Esophagus squamous epithelium (tissue), 5 donors: ENCODE data around the gene DNAAF5. TPM values are rescaled to one million over a fixed set of nuclear protein-coding genes. Genes with fewer than 3 reads are reported as not detected.
A peak's percentile ranks its signal among the peaks of the same experiment; 100 is the strongest.

Experiments used
- DNase-seq: peaks from one replicate; lab custom pipeline; 2025; lab: John Stamatoyannopoulos, UW
- H3K27ac ChIP-seq, 4 donors: fragments of 200-600 bp; sonication (generic); one replicate each; pipeline ENCODE4 v1.5.1; 2016 to 2019; ENCODE audit warnings: mild to moderate bottlenecking in 1 of 4
- H3K27me3 ChIP-seq, 4 donors: fragments of 200-600 bp; sonication (generic); 1 replicate in 3 of 4; 2 replicates in 1 of 4; pipeline versions ENCODE4 v1.5.1 to v1.6.0; 2017 to 2021; ENCODE audit warnings: antibody characterized with exemption in 1 of 4
- H3K36me3 ChIP-seq, 3 donors: fragments of 200-600 bp; sonication (generic); one replicate each; pipeline ENCODE4 v1.5.1; 2016 to 2019
- H3K4me1 ChIP-seq, 3 donors: fragments of 200-600 bp; sonication (generic); one replicate each; pipeline ENCODE4 v1.5.1; 2017 to 2019
- H3K4me3 ChIP-seq, 4 donors: fragments of 200-600 bp; sonication (generic); 1 replicate in 3 of 4; 2 replicates in 1 of 4; pipeline ENCODE4 v1.5.1; 2016 to 2019; ENCODE audit warnings: mild to moderate bottlenecking in 2 of 4, moderate library complexity in 1 of 4
- H3K9me3 ChIP-seq, 3 donors: fragments of 200-600 bp; sonication (generic); one replicate each; pipeline ENCODE4 v1.5.1; 2016 to 2019
- POLR2A ChIP-seq, 4 donors: fragments of 450-650 bp; IDR thresholded peaks; one replicate each; pipeline ENCODE4 v1.6.1; 2017; ENCODE audit warnings: antibody characterized with exemption in 4 of 4, mild to moderate bottlenecking in 4 of 4, moderate library complexity in 3 of 4
- whole genome bisulfite sequencing, 2 donors: methylation state at CpG; one replicate each; pipeline ENCODE4 v1.1.5; 2018; 5-methylcytosine and 5-hydroxymethylcytosine counted together
- intact Hi-C: fragments of 100-400 bp; cut with DNase I; formaldehyde crosslinking; loops from one replicate; pipeline ENCODE4 v1.15.0; 2022
- total RNA-seq, 4 donors: library from RNA; depleted of rRNA; stranded (reverse); fragments of >200 nt; gene quantifications; one replicate each; pipeline ENCODE4 v1.1.0, GENCODE V29; 2016
- TF ChIP-seq, protein P1 (sequence below), 6 experiments: fragments of 450-650 bp in 4 of 6; fragments of 200-600 bp in 2 of 6; sonication (generic) in 2 of 6; IDR thresholded peaks; one replicate each; pipeline ENCODE4 v1.5.1; 2016 to 2019; ENCODE audit warnings: antibody characterized with exemption in 6 of 6, mild to moderate bottlenecking in 4 of 6, moderate library complexity in 4 of 6
- donor health status: DM: yes; HTN: yes; CAD: no.

The DNAAF5 gene
- total RNA-seq, 4 donors from 2014 or later: 23.7 to 30.1 (median 28.2) TPM

DNA sequence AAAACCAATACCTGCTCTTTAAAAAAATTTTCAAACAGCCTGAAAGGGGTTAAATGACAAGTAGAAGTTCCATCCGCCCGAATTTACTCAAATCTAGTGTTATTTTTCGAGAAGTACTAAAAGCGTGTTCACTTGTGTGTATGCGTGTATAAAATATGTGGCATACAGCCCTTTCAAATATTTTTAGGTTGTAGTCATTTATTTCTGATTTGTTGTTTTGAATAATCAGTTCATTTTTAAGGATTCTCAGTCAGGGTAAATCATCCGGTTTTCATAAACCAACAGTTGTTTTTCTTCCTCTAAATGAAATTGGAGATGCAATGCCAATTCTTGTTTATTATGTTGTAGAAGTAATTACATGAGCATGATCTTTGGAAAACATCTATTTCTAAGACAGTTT, 98.9 kb downstream of the DNAAF5 start:
- Histone ChIP-seq H3K4me1 (peaks cover 18 to 89% (median 50%) of the 10 kb centered on the region in 3 donors), H3K27me3 (no peaks in the 10 kb centered on the region), H3K9me3 (no peaks in the 10 kb centered on the region), H3K36me3 (peaks cover 0 to 35% (median 0%) of the 10 kb centered on the region in 3 donors), H3K4me3 (no peak overlapping the region), H3K27ac (peak overlapping the region; percentile 15 to 80 (median 76))
- intact Hi-C loops: no loop called here
- 61 to 63% methylated on average over 6 of the region's 6 CpGs for WGBS, 2 donors
- TF ChIP-seq, protein P1, sequence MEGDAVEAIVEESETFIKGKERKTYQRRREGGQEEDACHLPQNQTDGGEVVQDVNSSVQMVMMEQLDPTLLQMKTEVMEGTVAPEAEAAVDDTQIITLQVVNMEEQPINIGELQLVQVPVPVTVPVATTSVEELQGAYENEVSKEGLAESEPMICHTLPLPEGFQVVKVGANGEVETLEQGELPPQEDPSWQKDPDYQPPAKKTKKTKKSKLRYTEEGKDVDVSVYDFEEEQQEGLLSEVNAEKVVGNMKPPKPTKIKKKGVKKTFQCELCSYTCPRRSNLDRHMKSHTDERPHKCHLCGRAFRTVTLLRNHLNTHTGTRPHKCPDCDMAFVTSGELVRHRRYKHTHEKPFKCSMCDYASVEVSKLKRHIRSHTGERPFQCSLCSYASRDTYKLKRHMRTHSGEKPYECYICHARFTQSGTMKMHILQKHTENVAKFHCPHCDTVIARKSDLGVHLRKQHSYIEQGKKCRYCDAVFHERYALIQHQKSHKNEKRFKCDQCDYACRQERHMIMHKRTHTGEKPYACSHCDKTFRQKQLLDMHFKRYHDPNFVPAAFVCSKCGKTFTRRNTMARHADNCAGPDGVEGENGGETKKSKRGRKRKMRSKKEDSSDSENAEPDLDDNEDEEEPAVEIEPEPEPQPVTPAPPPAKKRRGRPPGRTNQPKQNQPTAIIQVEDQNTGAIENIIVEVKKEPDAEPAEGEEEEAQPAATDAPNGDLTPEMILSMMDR (IDR thresholded peaks at IDR 0.05): no peak
- TF ChIP-seq POLR2A (IDR thresholded peaks at IDR 0.05): no peak
- no peak for DNase-seq

DNA sequence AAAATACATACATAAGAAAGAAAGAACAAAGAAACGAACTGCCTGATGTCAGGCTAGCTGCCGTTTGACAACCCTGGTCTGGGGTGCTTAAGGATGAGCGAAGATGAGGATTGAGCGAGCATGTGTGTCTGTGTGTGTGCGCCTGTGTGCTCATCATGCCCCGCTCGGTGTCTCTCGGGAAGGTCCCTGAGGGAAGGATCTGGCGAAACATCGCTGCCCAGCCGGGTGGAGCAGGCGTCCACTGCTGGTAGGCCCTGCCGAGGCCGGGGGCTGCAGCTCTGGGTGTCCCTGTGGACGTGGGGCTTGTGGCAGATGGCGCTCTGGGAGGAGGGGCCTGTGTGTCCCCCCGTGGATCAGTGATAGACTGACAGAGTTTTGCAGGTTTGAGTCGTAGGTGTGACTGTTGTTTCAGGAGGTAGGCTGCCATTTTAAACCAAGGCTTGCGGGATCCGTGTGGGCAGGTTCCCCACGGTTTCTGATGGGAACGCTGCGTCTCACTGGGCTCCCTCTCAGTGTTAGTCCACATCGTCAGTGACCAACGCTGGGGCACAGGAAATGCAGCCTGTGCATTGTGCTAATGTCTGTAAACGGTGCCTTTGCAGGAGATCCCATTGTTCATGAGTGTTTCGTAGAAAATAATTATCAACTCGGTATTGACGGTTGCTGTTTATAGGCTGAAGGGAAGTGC, 99.9 kb downstream of the DNAAF5 start:
- Histone ChIP-seq H3K4me3 (no peak overlapping the region), H3K9me3 (no peaks in the 10 kb centered on the region), H3K27ac (peak overlapping the region; percentile 36 to 79 (median 74)), H3K27me3 (no peaks in the 10 kb centered on the region), H3K4me1 (peaks cover 28 to 89% (median 57%) of the 10 kb centered on the region in 3 donors), H3K36me3 (peaks cover 0 to 35% (median 0%) of the 10 kb centered on the region in 3 donors)
- no peak for TF ChIP-seq POLR2A (IDR thresholded peaks at IDR 0.05)
- TF ChIP-seq, protein P1 (IDR thresholded peaks at IDR 0.05): no peak
- no peak for DNase-seq
- WGBS, 2 donors: 72 to 80% methylated on average over 22 to 24 of the region's 29 CpGs
- intact Hi-C loops: no loop called here

DNA sequence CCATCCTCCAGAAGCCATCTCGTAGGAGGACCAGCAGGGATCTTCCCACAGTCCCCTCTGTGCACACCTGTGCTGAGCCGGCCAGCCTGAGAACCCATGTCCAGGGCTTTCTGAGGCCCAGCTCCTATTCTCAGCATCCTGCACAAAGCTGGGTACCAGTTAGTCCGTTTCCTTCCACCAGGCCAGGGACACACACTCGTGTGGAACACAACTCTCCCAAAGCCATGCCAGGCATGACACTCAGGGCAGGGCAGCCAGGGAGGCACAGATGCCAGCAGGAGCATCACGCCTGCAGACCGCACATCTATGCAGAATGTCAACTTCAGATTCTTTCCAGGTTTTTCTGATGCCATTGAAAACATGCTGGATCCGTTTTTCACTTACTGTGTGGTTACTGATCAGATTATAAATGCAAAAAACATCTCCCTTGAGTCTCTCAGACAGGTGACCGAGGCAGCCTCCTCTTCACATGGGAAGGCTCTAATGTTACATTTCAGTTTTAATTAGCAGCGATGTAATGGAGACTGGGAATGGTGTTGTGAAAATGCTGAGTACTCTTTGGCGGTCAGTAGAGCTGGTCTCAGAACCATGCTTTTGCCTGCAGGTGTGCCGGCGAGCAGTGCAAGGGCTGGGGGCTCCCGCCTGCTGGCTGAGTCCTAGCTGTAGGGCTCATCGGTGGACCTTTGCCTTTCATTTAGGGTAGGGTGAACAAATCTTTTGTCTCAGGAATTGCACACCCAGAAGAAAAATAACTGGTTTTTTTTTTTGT, 102.5 kb downstream of the DNAAF5 start:
- WGBS, 2 donors: 87 to 94% methylated on average over 10 to 11 of the region's 14 CpGs
- H3K9me3 ChIP-seq: no peaks in the 10 kb centered on the region
- DNase-seq: no peak
- no peak for TF ChIP-seq POLR2A (IDR thresholded peaks at IDR 0.05)
- no peak overlapping the region for H3K4me3 ChIP-seq
- peaks cover 30 to 89% (median 61%) of the 10 kb centered on the region in 3 donors for H3K4me1 ChIP-seq
- H3K36me3 ChIP-seq: peaks cover 0 to 32% (median 0%) of the 10 kb centered on the region in 3 donors
- intact Hi-C loops: no loop called here
- H3K27ac ChIP-seq: peak overlapping the region in 3 of 4 donors; percentile 2 to 96 (median 9)
- H3K27me3 ChIP-seq: no peaks in the 10 kb centered on the region

DNA sequence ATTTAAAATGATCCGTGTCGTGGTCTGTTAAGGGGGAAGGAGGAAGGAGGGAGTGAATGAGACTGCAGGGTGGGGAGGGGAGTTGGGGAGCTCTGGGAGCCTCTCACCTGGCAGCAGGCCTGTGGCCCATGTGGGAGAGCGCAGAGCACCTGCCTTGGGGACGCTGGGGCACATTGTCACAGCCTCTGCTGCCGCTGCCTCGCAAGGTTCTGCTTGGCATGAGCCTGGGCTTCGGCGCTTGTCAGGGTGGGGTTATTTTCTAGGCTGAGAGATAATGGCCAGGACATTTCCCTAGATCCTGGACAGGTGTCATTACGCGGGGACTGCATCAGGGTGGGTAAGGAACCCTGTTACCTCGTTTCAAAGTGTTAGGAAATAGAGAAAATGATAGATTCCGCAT, 103.6 kb downstream of the DNAAF5 start:
- Histone ChIP-seq H3K4me3 (no peak overlapping the region), H3K4me1 (peaks cover 26 to 89% (median 61%) of the 10 kb centered on the region in 3 donors), H3K36me3 (peaks cover 0 to 38% (median 0%) of the 10 kb centered on the region in 3 donors), H3K27ac (peak overlapping the region; percentile 82 to 96 (median 92)), H3K9me3 (no peaks in the 10 kb centered on the region), H3K27me3 (no peaks in the 10 kb centered on the region)
- TF ChIP-seq, protein P1 (IDR thresholded peaks at IDR 0.05): no peak
- TF ChIP-seq POLR2A (IDR thresholded peaks at IDR 0.05): no peak
- 49 to 73% methylated on average over 8 to 11 of the region's 12 CpGs for WGBS, 2 donors
- no peak for DNase-seq
- intact Hi-C loops: no loop called here

DNA sequence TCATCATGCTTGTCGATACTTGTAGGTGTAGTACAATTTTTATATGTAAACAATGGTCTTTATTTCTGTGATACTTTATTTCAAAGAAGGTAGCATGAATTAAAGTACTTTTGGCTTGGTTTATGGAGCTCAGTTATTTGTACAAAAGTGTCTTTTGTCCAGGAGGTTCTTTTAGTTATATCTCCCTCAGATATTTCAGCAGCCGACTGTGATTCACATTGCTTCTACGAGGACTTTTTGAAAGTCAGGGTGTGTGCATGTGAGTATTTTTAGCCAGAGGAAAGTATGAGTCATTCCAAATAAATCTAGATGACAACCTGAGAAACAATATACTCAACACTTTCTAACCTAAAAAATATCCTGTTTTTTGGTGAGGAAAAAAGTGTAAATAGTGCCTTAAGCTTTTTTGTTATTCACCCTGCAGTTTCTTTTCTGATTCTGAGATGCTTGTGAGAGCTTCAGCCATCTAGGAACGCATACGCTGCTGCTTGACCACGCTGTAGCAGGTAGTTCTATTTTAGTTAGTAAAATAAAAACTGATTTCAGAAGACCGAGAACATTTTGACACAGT, 105.2 kb downstream of the DNAAF5 start:
- peak overlapping the region; percentile 82 to 96 (median 92) for H3K27ac ChIP-seq
- H3K4me3 ChIP-seq: peak overlapping the region in 3 of 4 donors; percentile 6 to 47 (median 22)
- peaks cover 0 to 27% (median 0%) of the 10 kb centered on the region in 3 donors for H3K36me3 ChIP-seq
- WGBS, 2 donors: 9 to 10% methylated on average over 7 of the region's 7 CpGs
- TF ChIP-seq, protein P1 (IDR thresholded peaks at IDR 0.05): no peak
- peak in 1 of 4 donors; percentile 32 for TF ChIP-seq POLR2A (IDR thresholded peaks at IDR 0.05)
- no peaks in the 10 kb centered on the region for H3K27me3 ChIP-seq
- H3K4me1 ChIP-seq: peaks cover 37 to 89% (median 62%) of the 10 kb centered on the region in 3 donors
- DNase-seq: no peak
- no peaks in the 10 kb centered on the region for H3K9me3 ChIP-seq
- intact Hi-C loops: no loop called here
